OCI-LY3 (cell line): ENCODE data around the gene PCDHA7.

Source experiments
- CTCF ChIP-seq: fragments of 200-600, 300-600 bp; sonication (generic); IDR thresholded peaks from 2 replicates; pipeline ENCODE4 v1.5.1; 2014; ENCODE audit warnings: antibody characterized with exemption, low read length, low read depth
- EZH2phosphoT487 ChIP-seq: fragments of 200-600 bp; shearing (Covaris generic); IDR thresholded peaks from 2 replicates; pipeline ENCODE4 v1.6.1; 2018; ENCODE audit warnings: antibody characterized with exemption, mixed run types, low read depth

GRCh38 chr5:140823475-140823874, 10.6 kb upstream of the PCDHA7 start:
- TF ChIP-seq CTCF (no peak), EZH2phosphoT487 (no peak)
